GM19193 (cell line): ENCODE measurements around the gene PIGT.

Experiments
- POLR2A ChIP-seq: IDR thresholded peaks from 4 replicates; pipeline ENCODE4 v1.6.1; 2011; ENCODE audit not compliant: insufficient read depth, insufficient read length; ENCODE audit errors: extremely low read depth

Gene PIGT

GRCh38 chr20:45433316-45433715 lies 17.4 kb downstream of the PIGT start:
- no peak for TF ChIP-seq POLR2A

GRCh38 chr20:45433976-45434375 lies 18.0 kb downstream of the PIGT start:
- no peak for TF ChIP-seq POLR2A

- TF ChIP-seq POLR2A: no peak
Measured at GRCh38 chr20:45436732-45437485, 21.0 kb downstream of the PIGT start.

- no peak for TF ChIP-seq POLR2A
Measured at GRCh38 chr20:45440424-45440823, 24.5 kb downstream of the PIGT start.

DNA sequence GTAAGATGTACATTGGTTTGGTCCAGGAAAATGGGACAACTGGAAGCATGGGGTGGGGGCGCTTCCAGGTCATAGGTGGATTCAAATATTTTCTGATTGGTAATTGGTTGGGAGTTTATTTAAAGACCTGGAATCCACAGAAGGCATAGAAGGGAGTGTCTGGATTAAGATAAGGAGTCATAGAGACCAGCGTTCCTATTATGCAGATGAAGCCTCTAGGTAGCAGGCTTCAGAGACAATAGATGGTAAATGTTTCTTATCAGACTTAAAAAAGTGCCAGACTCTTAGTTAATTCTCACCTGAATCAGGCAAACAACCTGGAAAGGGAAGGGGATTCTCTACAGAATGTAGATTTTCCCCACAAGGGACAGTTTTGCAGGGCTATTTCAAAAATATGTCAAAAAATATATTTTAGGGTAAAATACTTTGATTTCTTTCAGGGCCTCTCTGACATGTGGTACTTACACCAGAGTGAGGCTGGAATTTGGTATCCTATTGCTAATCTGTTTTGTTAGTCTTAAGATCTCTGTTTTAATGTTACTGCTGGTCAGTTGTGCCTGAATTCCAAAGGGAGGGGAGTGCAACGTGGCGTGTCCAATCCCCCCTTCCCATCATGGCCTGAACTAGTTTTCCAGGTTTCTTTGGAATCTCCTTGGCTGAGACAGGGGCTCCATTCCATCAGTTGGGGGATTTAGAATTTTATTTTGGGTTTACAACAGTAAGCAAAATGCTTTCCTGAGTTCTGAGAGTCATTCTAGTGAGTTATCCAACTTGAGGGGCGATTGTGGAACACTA lies 25.1 kb downstream of the PIGT start:
- no peak for TF ChIP-seq POLR2A

DNA sequence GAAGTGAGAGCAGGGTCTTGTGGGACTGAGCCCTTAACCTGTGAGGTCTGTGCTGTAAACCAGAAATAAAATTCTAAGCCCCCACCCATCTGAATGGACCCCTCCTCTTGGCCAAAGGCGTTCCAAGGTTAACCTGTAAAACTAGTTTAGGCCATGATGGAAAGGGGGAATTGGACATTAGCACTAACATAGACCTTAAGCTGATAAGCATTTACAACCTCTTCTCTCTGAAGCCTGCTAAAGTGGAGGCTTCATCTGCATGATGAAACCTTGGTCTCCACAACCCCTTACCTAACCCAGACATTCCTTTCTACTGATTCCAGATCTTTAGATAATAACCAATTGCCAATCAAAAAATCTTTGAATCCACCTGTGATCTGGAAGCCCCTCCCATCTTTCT lies 25.8 kb downstream of the PIGT start:
- no peak for TF ChIP-seq POLR2A

GRCh38 chr20:45444050-45444449 lies 28.1 kb downstream of the PIGT start:
- TF ChIP-seq POLR2A: no peak

DNA sequence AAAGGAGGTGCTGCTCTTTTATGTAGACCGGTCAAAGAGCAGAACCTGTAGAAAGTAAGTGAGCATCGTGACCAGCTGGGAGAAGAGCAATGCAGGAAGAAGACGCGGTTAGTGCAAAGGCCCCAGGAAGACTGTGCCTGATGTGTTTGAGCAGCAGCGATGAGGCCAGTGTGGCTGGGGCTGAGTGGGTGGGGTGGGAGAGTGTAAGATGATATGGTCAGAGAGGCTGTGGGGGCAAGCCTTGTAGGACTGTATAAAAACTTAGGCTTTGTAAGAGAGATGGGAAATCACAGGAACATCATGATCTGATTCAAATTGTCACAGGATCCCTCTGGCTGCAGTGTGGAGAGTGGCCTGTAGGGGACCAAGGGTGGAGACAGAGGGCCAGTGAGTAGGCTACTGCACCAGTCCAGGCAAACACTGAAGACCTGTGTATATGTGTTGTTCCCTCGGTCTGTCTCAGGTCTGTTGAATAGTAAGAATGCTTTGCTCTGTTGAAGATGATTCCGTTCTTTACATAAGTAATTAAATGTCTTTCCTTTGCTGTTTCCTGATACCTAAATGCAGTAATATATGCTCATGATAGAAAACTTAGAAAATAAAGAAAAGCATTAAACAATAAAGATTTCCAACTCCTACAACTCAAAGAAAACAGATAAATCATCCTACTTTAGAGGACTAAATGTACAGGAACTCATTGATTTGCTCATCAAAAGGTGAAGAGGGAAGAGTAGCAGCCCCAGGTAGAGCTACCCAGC lies 30.0 kb downstream of the PIGT start:
- TF ChIP-seq POLR2A: no peak

GRCh38 chr20:45448270-45448669 lies 32.3 kb downstream of the PIGT start:
- TF ChIP-seq POLR2A: no peak

- no peak for TF ChIP-seq POLR2A
Measured at GRCh38 chr20:45449528-45449927, 33.6 kb downstream of the PIGT start.

GRCh38 chr20:45450097-45450818 lies 34.3 kb downstream of the PIGT start:
- no peak for TF ChIP-seq POLR2A

GRCh38 chr20:45452238-45452637 lies 36.3 kb downstream of the PIGT start:
- TF ChIP-seq POLR2A: no peak

DNA sequence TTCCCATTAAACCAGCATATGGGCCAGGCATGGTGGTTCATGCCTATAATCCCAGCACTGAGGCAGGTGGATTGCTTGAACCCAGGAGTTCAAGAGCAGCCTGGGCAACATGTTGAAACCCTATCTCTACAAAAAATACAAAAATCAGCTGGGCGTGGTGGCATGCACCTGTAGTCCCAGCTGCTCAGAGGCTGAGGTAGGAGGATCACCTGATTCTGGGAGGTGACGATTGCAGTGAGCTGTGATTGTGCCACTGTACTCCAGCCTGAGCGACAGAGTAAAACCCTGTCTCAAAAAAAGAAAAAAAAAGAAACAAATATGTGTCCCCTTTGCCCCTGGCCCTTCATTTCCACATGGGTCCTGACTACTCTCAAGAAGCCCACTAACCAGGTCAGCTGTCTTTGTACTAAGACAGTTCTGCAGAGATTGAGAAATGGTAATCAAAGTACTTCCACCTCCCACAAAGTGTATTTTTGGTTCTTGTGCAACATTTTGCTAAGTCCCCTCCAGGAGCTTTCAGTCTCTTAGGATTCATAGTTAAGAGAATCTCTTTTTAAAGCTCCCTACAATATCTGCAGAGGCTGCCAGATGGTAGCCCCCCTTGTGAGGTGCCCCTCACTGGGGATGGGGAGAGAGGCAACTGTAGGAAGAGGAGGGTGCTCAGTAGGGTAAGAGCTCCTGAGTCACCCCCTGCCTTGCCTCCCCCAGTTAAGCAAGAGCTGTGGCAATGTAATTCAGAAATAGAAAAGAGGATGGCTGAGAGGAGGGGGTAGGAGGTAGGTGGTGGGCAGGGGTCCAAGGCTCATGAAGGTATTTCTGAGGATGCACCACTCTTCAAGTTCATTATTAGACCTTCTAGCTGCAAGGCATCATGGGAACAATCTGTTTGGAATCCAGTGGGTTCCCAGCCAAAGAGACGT lies 37.1 kb downstream of the PIGT start:
- TF ChIP-seq POLR2A: no peak

DNA sequence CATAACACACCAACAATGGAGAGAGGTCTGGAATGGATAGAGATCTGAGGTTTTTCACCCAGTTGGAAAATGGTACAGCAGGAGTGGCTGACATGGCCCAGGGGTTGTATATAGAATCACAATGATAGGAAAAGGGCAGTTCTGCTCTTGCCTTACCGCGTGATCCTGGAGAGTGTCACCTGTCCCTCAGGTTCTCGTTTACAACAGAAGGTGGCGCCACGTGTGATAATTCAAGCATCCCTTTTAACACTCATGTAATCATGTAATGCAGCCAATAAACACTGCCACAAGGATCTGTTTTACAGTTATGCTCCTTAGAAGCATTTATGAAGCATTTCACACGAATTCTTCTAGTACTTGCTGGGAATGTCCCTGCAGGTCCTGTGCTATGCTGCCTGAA lies 40.7 kb downstream of the PIGT start:
- no peak for TF ChIP-seq POLR2A

DNA sequence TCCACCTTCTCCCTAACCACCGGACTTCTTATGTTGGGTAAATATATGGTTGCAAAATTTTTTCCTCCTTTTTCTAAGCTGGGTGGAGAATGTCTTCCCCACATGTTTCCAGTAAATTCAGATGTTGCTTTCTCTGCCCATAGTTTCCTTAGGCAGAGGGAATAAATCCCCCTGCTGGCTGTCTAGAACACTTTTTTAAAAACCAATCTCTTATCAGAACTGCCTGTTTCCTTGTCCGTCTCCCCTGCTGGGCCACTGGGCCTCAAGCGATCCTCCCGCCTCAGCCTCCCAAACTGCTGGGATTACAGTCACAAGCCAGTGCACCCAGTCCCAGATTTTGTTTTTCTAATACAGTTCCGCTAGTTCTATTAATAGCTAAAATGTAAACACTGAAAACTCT lies 43.7 kb downstream of the PIGT start:
- TF ChIP-seq POLR2A: no peak

- TF ChIP-seq POLR2A: no peak
Measured at GRCh38 chr20:45461225-45461624, 45.3 kb downstream of the PIGT start.
